Thymus (tissue), 11 donors: ENCODE measurements around the gene GOSR1. TPM values are rescaled to one million over a fixed set of nuclear protein-coding genes. Genes with fewer than 3 reads are reported as not detected.
"Not testable (repeated sequence)": the region's sequence is repeated elsewhere in the genome, so short reads cannot be mapped to it uniquely, and the experiment has no call there.

Experiments used
- DNase-seq, 9 donors: peaks; one replicate each; pipeline ENCODE4 v3.0.0-alpha.2; 2013; ENCODE audit warnings: low spot score in 9 of 9, low read depth in 6 of 9, missing footprints in 1 of 9
- H3K27ac ChIP-seq, 2 donors: one replicate each; pipeline ENCODE4 v1.5.1; 2013; ENCODE audit warnings: control low read depth in 1 of 2, low read depth in 1 of 2, low read length in 1 of 2, mild to moderate bottlenecking in 1 of 2, moderate library complexity in 1 of 2
- H3K27me3 ChIP-seq, 2 donors: one replicate each; pipeline ENCODE4 v1.5.1; 2013; ENCODE audit warnings: low read length in 1 of 2; ENCODE audit not compliant: control insufficient read depth in 2 of 2, insufficient read depth in 1 of 2
- H3K36me3 ChIP-seq, 2 donors: one replicate each; pipeline ENCODE4 v1.5.1; 2013; ENCODE audit warnings: low read length in 1 of 2, mild to moderate bottlenecking in 1 of 2, moderate library complexity in 1 of 2; ENCODE audit not compliant: control insufficient read depth in 2 of 2, insufficient read depth in 2 of 2
- H3K4me1 ChIP-seq, 2 donors: one replicate each; pipeline ENCODE4 v1.5.1; 2013; ENCODE audit warnings: low read length in 2 of 2; ENCODE audit not compliant: control insufficient read depth in 2 of 2, insufficient read depth in 2 of 2
- H3K4me3 ChIP-seq, 2 donors: one replicate each; pipeline ENCODE4 v1.5.1; 2013; ENCODE audit warnings: low read length in 2 of 2, control low read depth in 1 of 2, mild to moderate bottlenecking in 1 of 2
- H3K9me3 ChIP-seq, 2 donors: one replicate each; pipeline ENCODE4 v1.5.1; 2013; ENCODE audit warnings: low read length in 1 of 2, mild to moderate bottlenecking in 1 of 2; ENCODE audit not compliant: control insufficient read depth in 2 of 2, insufficient read depth in 1 of 2
- WGBS: extraction: QIAGEN DNeasy Blood & Tissue Kit; methylation state at CpG from one replicate; pipeline ENCODE4 v1.1.7; 2013; 5-methylcytosine and 5-hydroxymethylcytosine counted together
- polyA plus RNA-seq: library from polyadenylated mRNA; stranded (reverse); fragments of 200-250 nt; gene quantifications from one replicate; pipeline ENCODE4 v1.2.3, GENCODE V29; 2013
- total RNA-seq: library from RNA; stranded (reverse); fragments of 120-200 nt; gene quantifications from one replicate; pipeline ENCODE4 v1.2.4, GENCODE V29; 2013
- donor health status: healthy.

GOSR1 gene
- total and polyA plus RNA-seq, 2 donors = 22.2 to 26.2 TPM

- no peak for DNase-seq
- H3K4me3 ChIP-seq = no peak overlapping the region
- H3K9me3 ChIP-seq = peaks cover 0 to 3% of the 10 kb centered on the region in 2 donors
- no peaks in the 10 kb centered on the region for H3K4me1 ChIP-seq
- 73% methylated on average over 2 of the region's 2 CpGs for WGBS
- H3K27ac ChIP-seq = no peak overlapping the region
- no peaks in the 10 kb centered on the region for H3K36me3 ChIP-seq
- H3K27me3 ChIP-seq = no peaks in the 10 kb centered on the region
Measured at GRCh38 chr17:30543456-30543855, 66.2 kb downstream of the GOSR1 start.

GRCh38 chr17:30545024-30545423 lies 67.8 kb downstream of the GOSR1 start:
- no peak for DNase-seq
- Histone ChIP-seq H3K4me1 (no peaks in the 10 kb centered on the region), H3K36me3 (no peaks in the 10 kb centered on the region), H3K27me3 (no peaks in the 10 kb centered on the region), H3K4me3 (no peak overlapping the region), H3K27ac (no peak overlapping the region), H3K9me3 (peaks cover 0 to 3% of the 10 kb centered on the region in 2 donors)
- 95% methylated on average over 2 of the region's 2 CpGs for WGBS

- no peak overlapping the region for H3K4me3 ChIP-seq
- H3K9me3 ChIP-seq = peaks cover 0 to 3% of the 10 kb centered on the region in 2 donors
- WGBS = 97% methylated on average over 15 of the region's 15 CpGs
- H3K27ac ChIP-seq = no peak overlapping the region
- H3K27me3 ChIP-seq = no peaks in the 10 kb centered on the region
- no peaks in the 10 kb centered on the region for H3K36me3 ChIP-seq
- peaks cover 0 to 6% of the 10 kb centered on the region in 2 donors for H3K4me1 ChIP-seq
- DNase-seq = no peak
Measured at GRCh38 chr17:30547778-30548573, 70.8 kb downstream of the GOSR1 start.

- not testable (repeated sequence) for DNase-seq, H3K36me3 ChIP-seq, H3K4me3 ChIP-seq, H3K27me3 ChIP-seq, H3K4me1 ChIP-seq, H3K27ac ChIP-seq, H3K9me3 ChIP-seq
- WGBS = 99% methylated on average over 4 of the region's 4 CpGs
Measured at GRCh38 chr17:30549181-30549580, 72.0 kb downstream of the GOSR1 start.

GRCh38 chr17:30549864-30550511 lies 72.8 kb downstream of the GOSR1 start:
- Histone ChIP-seq H3K4me3 (no peak overlapping the region), H3K9me3 (peaks cover 0 to 3% of the 10 kb centered on the region in 2 donors), H3K36me3 (no peaks in the 10 kb centered on the region), H3K27ac (no peak overlapping the region), H3K27me3 (no peaks in the 10 kb centered on the region), H3K4me1 (peaks cover 0 to 6% of the 10 kb centered on the region in 2 donors)
- 98% methylated on average over 15 of the region's 15 CpGs for WGBS
- no peak for DNase-seq

- WGBS = 76% methylated on average over 10 of the region's 10 CpGs
- Histone ChIP-seq H3K4me1 (peaks cover 0 to 6% of the 10 kb centered on the region in 2 donors), H3K27ac (no peak overlapping the region), H3K36me3 (no peaks in the 10 kb centered on the region), H3K4me3 (no peak overlapping the region), H3K9me3 (peaks cover 0 to 3% of the 10 kb centered on the region in 2 donors), H3K27me3 (no peaks in the 10 kb centered on the region)
- DNase-seq = peak in 1 of 9 donors; percentile 7
Measured at GRCh38 chr17:30550512-30551273, 73.5 kb downstream of the GOSR1 start.

- H3K36me3 ChIP-seq, H3K9me3 ChIP-seq, H3K4me3 ChIP-seq, H3K27ac ChIP-seq, H3K27me3 ChIP-seq, H3K4me1 ChIP-seq, DNase-seq: not testable (repeated sequence)
- 94% methylated on average over 9 of the region's 9 CpGs for WGBS
Measured at GRCh38 chr17:30551274-30551995, 74.2 kb downstream of the GOSR1 start.

- Histone ChIP-seq H3K36me3 (no peaks in the 10 kb centered on the region), H3K4me3 (no peak overlapping the region), H3K27me3 (no peaks in the 10 kb centered on the region), H3K27ac (no peak overlapping the region), H3K9me3 (peaks cover 0 to 3% of the 10 kb centered on the region in 2 donors), H3K4me1 (peaks cover 0 to 6% of the 10 kb centered on the region in 2 donors)
- no peak for DNase-seq
- WGBS = 98% methylated on average over 9 of the region's 9 CpGs
Measured at GRCh38 chr17:30551996-30552339, 74.8 kb downstream of the GOSR1 start.
